ENCODE measurements around the gene BCL2L11.
"Not testable (repeated sequence)": the region's sequence is repeated elsewhere in the genome, so short reads cannot be mapped to it uniquely, and the experiment has no call there.

BCL2L11 gene

GRCh38 chr2:111120253-111121027 is at the start of gene BCL2L11:
Gene BCL2L11, plus strand, starts transcription at chr2:111120914. Its CDS starts 2,832 bp downstream, at chr2:111123746.
- DNase-seq: peak; percentile 90 to 95 (median 93)

- DNase-seq: peak; percentile 83 to 88 (median 83)
Measured at GRCh38 chr2:111071600-111072171, 49.0 kb upstream of the BCL2L11 start.

GRCh38 chr2:111072220-111072871 is 48.4 kb upstream of the BCL2L11 start:
- no peak for DNase-seq

- not testable (repeated sequence) for DNase-seq
Measured at GRCh38 chr2:111082659-111083058, 38.1 kb upstream of the BCL2L11 start.

GRCh38 chr2:111091811-111092211 is 28.9 kb upstream of the BCL2L11 start:
- no peak for DNase-seq

- DNase-seq: no peak
Measured at GRCh38 chr2:111094691-111095090, 26.0 kb upstream of the BCL2L11 start.

GRCh38 chr2:111095434-111095833 is 25.3 kb upstream of the BCL2L11 start:
- DNase-seq: no peak

GRCh38 chr2:111099402-111099801 is 21.3 kb upstream of the BCL2L11 start:
- no peak for DNase-seq

GRCh38 chr2:111100087-111100764 is 20.5 kb upstream of the BCL2L11 start:
- DNase-seq: no peak

- DNase-seq: peak; percentile 79 to 93 (median 92)
Measured at GRCh38 chr2:111100765-111101162, 19.9 kb upstream of the BCL2L11 start.

GRCh38 chr2:111101592-111101991 is 19.1 kb upstream of the BCL2L11 start:
- no peak for DNase-seq

- no peak for DNase-seq
Measured at GRCh38 chr2:111102216-111102615, 18.5 kb upstream of the BCL2L11 start.

- DNase-seq: peak; percentile 30 to 64 (median 60)
Measured at GRCh38 chr2:111105926-111106325, 14.8 kb upstream of the BCL2L11 start.

GRCh38 chr2:111106706-111107105 is 14.0 kb upstream of the BCL2L11 start:
- DNase-seq: peak; percentile 72 to 80 (median 76)

- no peak for DNase-seq
Measured at GRCh38 chr2:111108745-111109271, 11.9 kb upstream of the BCL2L11 start.

GRCh38 chr2:111111101-111111755 is 9.5 kb upstream of the BCL2L11 start:
- peak in 1 of 3 donors; percentile 5 for DNase-seq

- DNase-seq: no peak
Measured at GRCh38 chr2:111113838-111114237, 6.9 kb upstream of the BCL2L11 start.

GRCh38 chr2:111116011-111116746 is 4.5 kb upstream of the BCL2L11 start:
- DNase-seq: peak; percentile 48 to 62 (median 60)

GRCh38 chr2:111116843-111117597 is 3.7 kb upstream of the BCL2L11 start:
- peak; percentile 60 to 77 (median 64) for DNase-seq

- peak; percentile 77 to 80 (median 79) for DNase-seq
Measured at GRCh38 chr2:111117598-111118480, 2.9 kb upstream of the BCL2L11 start.
